Right lobe of liver (tissue), 4 donors: ENCODE data around the gene RABEP2.

Experiments
- POLR2A ChIP-seq: fragments of 450-650 bp; IDR thresholded peaks from one replicate; pipeline ENCODE4 v1.6.1; 2017; ENCODE audit warnings: antibody characterized with exemption, mild to moderate bottlenecking
- TF ChIP-seq, protein P1 (sequence below), 4 donors: fragments of 200-600 bp in 3 of 4; fragments of 450-650 bp in 1 of 4; IDR thresholded peaks; one replicate each; pipeline versions ENCODE4 v1.5.1 to v1.8.0; 2016 to 2022; ENCODE audit warnings: antibody characterized with exemption in 4 of 4, mild to moderate bottlenecking in 2 of 4
- donor health status: DM: no; HTN: no; CAD: no.
- donor health status: DM: no; HTN: no; CAD: no.
- donor health status: DM: no; HTN: yes; CAD: no.

DNA sequence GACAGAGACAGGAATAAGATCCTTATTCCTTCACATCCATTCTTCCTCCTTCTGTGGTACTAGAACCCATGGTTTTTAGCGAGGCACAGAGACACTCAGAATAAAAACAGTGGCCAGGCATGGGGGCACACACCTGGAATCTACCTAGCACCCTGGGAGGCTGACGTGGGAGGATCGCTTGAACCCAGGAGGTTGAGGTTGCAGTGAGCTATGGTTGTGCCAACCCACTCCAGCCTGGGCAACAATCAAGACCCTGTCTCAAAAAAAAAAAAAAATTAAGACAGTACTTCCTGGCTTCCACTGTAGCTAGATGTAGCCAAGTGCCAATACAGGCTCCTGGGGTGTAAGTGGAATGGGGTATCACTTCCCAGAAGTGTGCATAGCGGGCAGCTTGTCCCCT lies 42.1 kb upstream of the RABEP2 start:
- TF ChIP-seq, protein P1, sequence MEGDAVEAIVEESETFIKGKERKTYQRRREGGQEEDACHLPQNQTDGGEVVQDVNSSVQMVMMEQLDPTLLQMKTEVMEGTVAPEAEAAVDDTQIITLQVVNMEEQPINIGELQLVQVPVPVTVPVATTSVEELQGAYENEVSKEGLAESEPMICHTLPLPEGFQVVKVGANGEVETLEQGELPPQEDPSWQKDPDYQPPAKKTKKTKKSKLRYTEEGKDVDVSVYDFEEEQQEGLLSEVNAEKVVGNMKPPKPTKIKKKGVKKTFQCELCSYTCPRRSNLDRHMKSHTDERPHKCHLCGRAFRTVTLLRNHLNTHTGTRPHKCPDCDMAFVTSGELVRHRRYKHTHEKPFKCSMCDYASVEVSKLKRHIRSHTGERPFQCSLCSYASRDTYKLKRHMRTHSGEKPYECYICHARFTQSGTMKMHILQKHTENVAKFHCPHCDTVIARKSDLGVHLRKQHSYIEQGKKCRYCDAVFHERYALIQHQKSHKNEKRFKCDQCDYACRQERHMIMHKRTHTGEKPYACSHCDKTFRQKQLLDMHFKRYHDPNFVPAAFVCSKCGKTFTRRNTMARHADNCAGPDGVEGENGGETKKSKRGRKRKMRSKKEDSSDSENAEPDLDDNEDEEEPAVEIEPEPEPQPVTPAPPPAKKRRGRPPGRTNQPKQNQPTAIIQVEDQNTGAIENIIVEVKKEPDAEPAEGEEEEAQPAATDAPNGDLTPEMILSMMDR (IDR thresholded peaks at IDR 0.05) = no peak
- no peak for TF ChIP-seq POLR2A
